ENCODE measurements around the gene MIA2.
A peak's percentile ranks its signal among the peaks of the same experiment; 100 is the strongest.

The MIA2 gene

DNA sequence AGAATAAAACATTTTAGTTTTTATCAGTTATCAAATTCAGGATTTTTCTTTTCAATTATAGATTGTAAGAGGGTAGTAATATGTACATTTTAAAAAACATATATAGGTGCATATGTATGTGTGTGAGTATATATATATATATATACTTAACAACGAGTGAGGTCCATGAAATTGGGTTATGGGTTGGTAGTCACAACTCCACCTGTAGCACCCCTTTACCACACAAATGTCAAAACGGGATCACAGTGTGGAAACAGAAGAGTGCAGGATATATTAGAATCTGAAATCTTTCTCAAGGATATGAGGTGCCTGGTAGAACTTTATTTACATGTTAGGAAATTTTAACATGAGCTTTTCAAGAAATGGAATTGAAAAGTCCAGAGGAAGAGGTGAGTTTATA is 31.3 kb downstream of the MIA2 start:
- in situ Hi-C loops (cut with MboI; ENCODE audit: low sequenced_read_pairs, unreplicated experiment): no loop called here

DNA sequence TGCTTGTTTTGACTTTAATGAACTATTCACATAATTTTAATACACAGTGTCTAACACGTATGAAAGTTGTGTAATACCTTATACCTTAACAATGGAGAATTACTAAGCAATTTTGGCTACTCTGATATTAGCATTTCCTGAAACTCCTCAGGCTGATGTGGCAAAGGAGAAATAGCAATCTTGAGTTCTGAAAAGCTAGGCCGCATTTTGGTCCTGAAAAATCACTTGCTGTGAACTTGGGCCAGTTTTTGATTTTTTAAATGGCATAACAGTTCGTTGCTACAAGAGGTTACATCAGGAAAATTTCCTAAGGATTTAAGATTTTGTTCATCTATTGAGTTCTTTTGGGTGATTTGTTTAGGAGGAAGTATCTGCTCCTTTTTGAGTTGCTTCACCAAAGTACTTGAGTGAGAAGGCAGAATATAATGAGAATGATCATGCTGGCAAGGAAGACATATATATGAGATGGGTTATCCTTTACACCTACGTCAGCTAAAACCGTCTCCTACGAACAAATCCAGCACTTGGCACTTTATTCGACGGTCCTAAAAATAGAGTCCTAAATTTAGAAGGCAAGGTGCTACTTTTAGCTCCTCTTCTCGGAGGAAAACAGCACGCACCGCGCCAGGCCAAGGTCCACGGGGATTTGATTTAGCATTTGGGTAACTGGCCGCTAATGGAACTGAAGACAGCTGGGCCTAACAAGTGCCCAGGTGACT is 32.2 kb downstream of the MIA2 start:
- DNase-seq (ENCODE audit: low spot score): no peak
- TF ChIP-seq, protein P1, sequence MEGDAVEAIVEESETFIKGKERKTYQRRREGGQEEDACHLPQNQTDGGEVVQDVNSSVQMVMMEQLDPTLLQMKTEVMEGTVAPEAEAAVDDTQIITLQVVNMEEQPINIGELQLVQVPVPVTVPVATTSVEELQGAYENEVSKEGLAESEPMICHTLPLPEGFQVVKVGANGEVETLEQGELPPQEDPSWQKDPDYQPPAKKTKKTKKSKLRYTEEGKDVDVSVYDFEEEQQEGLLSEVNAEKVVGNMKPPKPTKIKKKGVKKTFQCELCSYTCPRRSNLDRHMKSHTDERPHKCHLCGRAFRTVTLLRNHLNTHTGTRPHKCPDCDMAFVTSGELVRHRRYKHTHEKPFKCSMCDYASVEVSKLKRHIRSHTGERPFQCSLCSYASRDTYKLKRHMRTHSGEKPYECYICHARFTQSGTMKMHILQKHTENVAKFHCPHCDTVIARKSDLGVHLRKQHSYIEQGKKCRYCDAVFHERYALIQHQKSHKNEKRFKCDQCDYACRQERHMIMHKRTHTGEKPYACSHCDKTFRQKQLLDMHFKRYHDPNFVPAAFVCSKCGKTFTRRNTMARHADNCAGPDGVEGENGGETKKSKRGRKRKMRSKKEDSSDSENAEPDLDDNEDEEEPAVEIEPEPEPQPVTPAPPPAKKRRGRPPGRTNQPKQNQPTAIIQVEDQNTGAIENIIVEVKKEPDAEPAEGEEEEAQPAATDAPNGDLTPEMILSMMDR (IDR thresholded peaks at IDR 0.05; ENCODE audit: borderline replicate concordance, control extremely low read depth, extremely low read depth, insufficient read depth, missing control alignments): no peak
- in situ Hi-C loops (cut with MboI; ENCODE audit: low sequenced_read_pairs, unreplicated experiment): no loop called here

More for the DNA sequence above, 31.3 kb downstream of the MIA2 start:
- DNase-seq (ENCODE audit: low spot score): no peak
- TF ChIP-seq, protein P1 (IDR thresholded peaks at IDR 0.05; ENCODE audit: borderline replicate concordance, control extremely low read depth, extremely low read depth, insufficient read depth, missing control alignments): no peak

GRCh38 chr14:39266525-39266870 is 32.8 kb downstream of the MIA2 start:
- TF ChIP-seq, protein P1 (IDR thresholded peaks at IDR 0.05; ENCODE audit: borderline replicate concordance, control extremely low read depth, extremely low read depth, insufficient read depth, missing control alignments): no peak
- in situ Hi-C loops (cut with MboI; ENCODE audit: low sequenced_read_pairs, unreplicated experiment): no loop called here
- no peak for DNase-seq (ENCODE audit: low spot score)

GRCh38 chr14:39266871-39267607 is 33.3 kb downstream of the MIA2 start:
- DNase-seq (ENCODE audit: low spot score): peak; percentile 86
- in situ Hi-C loops (cut with MboI; ENCODE audit: low sequenced_read_pairs, unreplicated experiment): no loop called here
- TF ChIP-seq, protein P1 (IDR thresholded peaks at IDR 0.05; ENCODE audit: borderline replicate concordance, control extremely low read depth, extremely low read depth, insufficient read depth, missing control alignments): no peak

DNA sequence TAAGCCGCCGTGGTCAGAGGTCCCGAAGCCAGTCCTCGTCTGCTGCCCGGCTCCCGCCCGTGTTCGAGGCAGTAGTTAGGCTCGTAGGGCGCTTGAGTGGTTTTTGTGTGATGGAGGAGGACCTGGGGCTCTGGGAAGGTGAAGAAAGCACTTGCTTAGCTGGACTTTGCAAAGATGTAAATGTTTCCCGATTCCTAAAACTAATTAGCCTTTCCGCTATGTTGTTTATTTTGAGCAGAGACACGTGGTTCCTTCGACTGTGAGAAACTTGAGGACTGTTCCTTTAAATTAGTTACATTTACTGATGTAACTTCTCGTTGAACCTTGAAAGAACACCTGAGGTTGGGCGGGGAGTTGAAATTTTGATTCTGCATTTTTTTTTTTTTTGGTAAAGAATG is 33.9 kb downstream of the MIA2 start:
- DNase-seq (ENCODE audit: low spot score): no peak
- TF ChIP-seq, protein P1 (IDR thresholded peaks at IDR 0.05; ENCODE audit: borderline replicate concordance, control extremely low read depth, extremely low read depth, insufficient read depth, missing control alignments): no peak
- in situ Hi-C loops (cut with MboI; ENCODE audit: low sequenced_read_pairs, unreplicated experiment): no loop called here

GRCh38 chr14:39268393-39268792 is 34.7 kb downstream of the MIA2 start:
- TF ChIP-seq, protein P1 (IDR thresholded peaks at IDR 0.05; ENCODE audit: borderline replicate concordance, control extremely low read depth, extremely low read depth, insufficient read depth, missing control alignments): no peak
- in situ Hi-C loops (cut with MboI; ENCODE audit: low sequenced_read_pairs, unreplicated experiment): no loop called here
- no peak for DNase-seq (ENCODE audit: low spot score)
